Neutrophil (primary cell): ENCODE data around the gene ZNF789.
"Not testable (repeated sequence)": the region's sequence is repeated elsewhere in the genome, so short reads cannot be mapped to it uniquely, and the experiment has no call there.

Source experiments
- H3K27ac ChIP-seq: fragments of 200-600 bp; sonication (generic); 2 replicates; pipeline ENCODE4 v1.5.1; 2016; ENCODE audit warnings: mild to moderate bottlenecking, moderate library complexity
- H3K27me3 ChIP-seq: fragments of 200-600 bp; sonication (generic); 2 replicates; pipeline ENCODE4 v1.6.0; 2016; ENCODE audit warnings: mild to moderate bottlenecking
- H3K36me3 ChIP-seq: fragments of 200-600 bp; sonication (generic); 2 replicates; pipeline ENCODE4 v1.5.1; 2017
- H3K4me1 ChIP-seq, 2 experiments: fragments of 200-600 bp in 1 of 2; sonication (generic) in 1 of 2; 1 replicate in 1 of 2; 2 replicates in 1 of 2; pipeline versions ENCODE4 v1.5.1 to v1.6.1; 2013 to 2016; ENCODE audit warnings: low read depth in 1 of 2, low read length in 1 of 2, mild to moderate bottlenecking in 1 of 2, moderate library complexity in 1 of 2; ENCODE audit not compliant: control insufficient read depth in 1 of 2, insufficient read depth in 1 of 2
- H3K4me3 ChIP-seq, 2 experiments: fragments of 200-600 bp in 1 of 2; sonication (generic) in 1 of 2; 1 replicate in 1 of 2; 2 replicates in 1 of 2; pipeline ENCODE4 v1.5.1; 2013 to 2016; ENCODE audit warnings: low read depth in 1 of 2, low read length in 1 of 2, mild to moderate bottlenecking in 1 of 2, moderate library complexity in 1 of 2
- H3K9me3 ChIP-seq: fragments of 200-600 bp; sonication (generic); 2 replicates; pipeline ENCODE4 v1.5.1; 2016
- CTCF ChIP-seq: fragments of 200-600 bp; sonication (generic); IDR thresholded peaks from 2 replicates; pipeline ENCODE4 v1.5.1; 2016; ENCODE audit warnings: antibody characterized with exemption

The ZNF789 gene

GRCh38 chr7:99472561-99473314, at the start of gene ZNF789:
Gene ZNF789 (plus strand): TSS chr7:99472890. CDS start chr7:99476457, 3,567 bp downstream.
- Histone ChIP-seq H3K4me3 (peak within 1 kb of the TSS; percentile 87 to 94), H3K36me3 (no peaks in the 10 kb centered on the region), H3K27me3 (peaks cover 34% of the 10 kb centered on the region), H3K9me3 (no peaks in the 10 kb centered on the region), H3K4me1 (peaks cover 11 to 12% of the 10 kb centered on the region in 2 experiments), H3K27ac (peak within 1 kb of the TSS; percentile 86)
- TF ChIP-seq CTCF: peak; percentile 38

DNA sequence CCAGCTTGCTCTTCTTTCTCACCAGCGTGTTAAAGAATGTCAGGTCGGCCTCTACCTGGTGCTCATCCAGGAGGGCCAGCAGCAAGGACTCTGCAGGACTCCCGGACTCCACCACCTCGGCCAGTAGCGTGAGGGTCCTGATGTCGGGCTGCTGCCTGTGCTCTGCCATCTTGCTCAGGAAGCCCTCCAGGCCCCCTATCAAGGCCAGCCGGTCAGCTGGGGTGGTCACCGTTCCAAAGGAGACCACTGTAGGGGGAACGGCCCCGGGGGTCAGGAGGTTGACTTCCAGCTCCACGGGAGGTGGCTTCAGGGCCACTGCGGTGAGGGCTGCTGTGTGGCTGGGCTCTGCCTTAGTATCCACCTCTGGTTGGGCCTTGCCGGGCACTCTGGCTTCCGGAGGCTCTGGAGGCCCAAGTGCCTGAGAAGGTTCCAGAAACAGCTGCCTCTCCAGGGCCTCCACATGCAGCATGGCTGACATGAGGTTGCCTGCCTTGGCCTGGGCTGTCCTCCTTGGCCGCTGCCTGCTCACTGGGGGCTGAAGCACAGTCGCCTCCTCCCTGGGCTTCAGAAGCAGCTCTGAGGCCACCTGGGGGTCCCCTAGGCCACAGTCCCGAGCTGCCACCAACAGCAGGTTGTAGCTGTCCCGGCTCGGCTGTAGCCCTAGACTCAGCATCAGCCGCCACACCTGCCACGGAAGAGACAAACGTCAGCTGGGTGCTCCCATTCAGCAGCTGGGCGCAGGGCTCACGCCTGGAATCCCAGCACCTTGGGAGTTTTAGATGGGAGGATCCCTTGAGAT, 47.6 kb upstream of the ZNF789 start:
- H3K4me3 ChIP-seq: no peak overlapping the region
- no peak overlapping the region for H3K27ac ChIP-seq
- peaks cover 40% of the 10 kb centered on the region for H3K36me3 ChIP-seq
- TF ChIP-seq CTCF: no peak
- no peaks in the 10 kb centered on the region for H3K9me3 ChIP-seq
- no peaks in the 10 kb centered on the region for H3K27me3 ChIP-seq
- no peaks in the 10 kb centered on the region for H3K4me1 ChIP-seq

GRCh38 chr7:99428972-99429566, 43.6 kb upstream of the ZNF789 start:
- H3K4me3 ChIP-seq: no peak overlapping the region
- peaks cover 32% of the 10 kb centered on the region for H3K36me3 ChIP-seq
- H3K27ac ChIP-seq: no peak overlapping the region
- no peaks in the 10 kb centered on the region for H3K4me1 ChIP-seq
- H3K9me3 ChIP-seq: no peaks in the 10 kb centered on the region
- no peak for TF ChIP-seq CTCF
- no peaks in the 10 kb centered on the region for H3K27me3 ChIP-seq

- peaks cover 27% of the 10 kb centered on the region for H3K36me3 ChIP-seq
- H3K4me1 ChIP-seq: no peaks in the 10 kb centered on the region
- no peak for TF ChIP-seq CTCF
- H3K9me3 ChIP-seq: no peaks in the 10 kb centered on the region
- no peak overlapping the region for H3K27ac ChIP-seq
- no peak overlapping the region for H3K4me3 ChIP-seq
- H3K27me3 ChIP-seq: no peaks in the 10 kb centered on the region
Measured at GRCh38 chr7:99429756-99430155, 42.9 kb upstream of the ZNF789 start.

- H3K27me3 ChIP-seq, H3K4me1 ChIP-seq, H3K27ac ChIP-seq, H3K4me3 ChIP-seq, H3K9me3 ChIP-seq: not testable (repeated sequence)
- H3K36me3 ChIP-seq: peaks cover 28% of the 10 kb centered on the region
Measured at GRCh38 chr7:99431756-99432540, 40.7 kb upstream of the ZNF789 start.
